Posterior cingulate gyrus (tissue), 11 donors: Measurements from ENCODE around the gene GLP1R.

Experiments
- DNase-seq, 10 donors: peaks; one replicate each; pipeline versions ENCODE4 v3.0.0 to v3.0.0-alpha.2; 2020 to 2021; ENCODE audit warnings: mixed read lengths in 3 of 10
- intact Hi-C: fragments of 100-400 bp; cut with DNase I; formaldehyde crosslinking; loops from one replicate; pipeline ENCODE4 v1.15.1; 2023

GLP1R gene

GRCh38 chr6:39061182-39061581 is 12.6 kb downstream of the GLP1R start:
- DNase-seq, result peak in 2 of 10 donors; percentile 9 to 21
- intact Hi-C loops, result no loop called here

- peak in 1 of 10 donors; percentile 32 for DNase-seq
- intact Hi-C loops, result no loop called here
These were observed 13.0 kb downstream of the GLP1R start for GRCh38 chr6:39061588-39061987.

GRCh38 chr6:39062014-39062740 is 13.6 kb downstream of the GLP1R start:
- intact Hi-C loops, result no loop called here
- DNase-seq, result peak in 2 of 10 donors; percentile 37 to 66

GRCh38 chr6:39063526-39063925 is 14.9 kb downstream of the GLP1R start:
- intact Hi-C loops, result no loop called here
- DNase-seq, result peak in 1 of 10 donors; percentile 24

- peak in 2 of 10 donors; percentile 39 to 64 for DNase-seq
- intact Hi-C loops, result no loop called here
These were observed 17.0 kb downstream of the GLP1R start for GRCh38 chr6:39065561-39065960.

- intact Hi-C loops, result no loop called here
- peak in 1 of 10 donors; percentile 18 for DNase-seq
These were observed 19.8 kb downstream of the GLP1R start for GRCh38 chr6:39068391-39068790.

GRCh38 chr6:39072830-39073229 is 24.2 kb downstream of the GLP1R start:
- peak in 1 of 10 donors; percentile 29 for DNase-seq

GRCh38 chr6:39073471-39074355 is 25.1 kb downstream of the GLP1R start:
- DNase-seq, result peak in 2 of 10 donors; percentile 32 to 54
- intact Hi-C loops, result no loop called here

More at GRCh38 chr6:39072830-39073229, 24.2 kb downstream of the GLP1R start:
- intact Hi-C loops, result no loop called here

- DNase-seq, result no peak
- intact Hi-C loops, result no loop called here
These were observed 25.9 kb downstream of the GLP1R start for GRCh38 chr6:39074486-39074885.

GRCh38 chr6:39075010-39075686 is 26.6 kb downstream of the GLP1R start:
- intact Hi-C loops, result no loop called here
- DNase-seq, result peak in 2 of 10 donors; percentile 33 to 43

GRCh38 chr6:39075807-39076622 is 27.4 kb downstream of the GLP1R start:
- intact Hi-C loops, result no loop called here
- DNase-seq, result no peak

- no peak for DNase-seq
- intact Hi-C loops, result no loop called here
These were observed 28.3 kb downstream of the GLP1R start for GRCh38 chr6:39076623-39077535.

GRCh38 chr6:39077882-39078594 is 29.5 kb downstream of the GLP1R start:
- intact Hi-C loops, result no loop called here
- DNase-seq, result peak in 1 of 10 donors; percentile 62

GRCh38 chr6:39078695-39079094 is 30.1 kb downstream of the GLP1R start:
- no peak for DNase-seq
- intact Hi-C loops, result no loop called here

GRCh38 chr6:39079197-39080125 is 30.9 kb downstream of the GLP1R start:
- DNase-seq, result no peak
- intact Hi-C loops, result no loop called here

- intact Hi-C loops, result no loop called here
- DNase-seq, result no peak
These were observed 31.8 kb downstream of the GLP1R start for GRCh38 chr6:39080246-39080875.

GRCh38 chr6:39082310-39082709 is 33.7 kb downstream of the GLP1R start:
- DNase-seq, result no peak
- intact Hi-C loops, result no loop called here
